GM18508 (cell line): ENCODE measurements around the gene ATP6AP1.
"Not testable (repeated sequence)": the region's sequence is repeated elsewhere in the genome, so short reads cannot be mapped to it uniquely, and the experiment has no call there.

Experiments used
- ATAC-seq: cut with Tn5 transposase; IDR thresholded peaks from one replicate; pipeline ENCODE4 v1.9.1; 2021; ENCODE audit warnings: moderate number of reproducible peaks; ENCODE audit not compliant: insufficient read depth, unreplicated experiment

Gene ATP6AP1, protein sequence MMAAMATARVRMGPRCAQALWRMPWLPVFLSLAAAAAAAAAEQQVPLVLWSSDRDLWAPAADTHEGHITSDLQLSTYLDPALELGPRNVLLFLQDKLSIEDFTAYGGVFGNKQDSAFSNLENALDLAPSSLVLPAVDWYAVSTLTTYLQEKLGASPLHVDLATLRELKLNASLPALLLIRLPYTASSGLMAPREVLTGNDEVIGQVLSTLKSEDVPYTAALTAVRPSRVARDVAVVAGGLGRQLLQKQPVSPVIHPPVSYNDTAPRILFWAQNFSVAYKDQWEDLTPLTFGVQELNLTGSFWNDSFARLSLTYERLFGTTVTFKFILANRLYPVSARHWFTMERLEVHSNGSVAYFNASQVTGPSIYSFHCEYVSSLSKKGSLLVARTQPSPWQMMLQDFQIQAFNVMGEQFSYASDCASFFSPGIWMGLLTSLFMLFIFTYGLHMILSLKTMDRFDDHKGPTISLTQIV

DNA sequence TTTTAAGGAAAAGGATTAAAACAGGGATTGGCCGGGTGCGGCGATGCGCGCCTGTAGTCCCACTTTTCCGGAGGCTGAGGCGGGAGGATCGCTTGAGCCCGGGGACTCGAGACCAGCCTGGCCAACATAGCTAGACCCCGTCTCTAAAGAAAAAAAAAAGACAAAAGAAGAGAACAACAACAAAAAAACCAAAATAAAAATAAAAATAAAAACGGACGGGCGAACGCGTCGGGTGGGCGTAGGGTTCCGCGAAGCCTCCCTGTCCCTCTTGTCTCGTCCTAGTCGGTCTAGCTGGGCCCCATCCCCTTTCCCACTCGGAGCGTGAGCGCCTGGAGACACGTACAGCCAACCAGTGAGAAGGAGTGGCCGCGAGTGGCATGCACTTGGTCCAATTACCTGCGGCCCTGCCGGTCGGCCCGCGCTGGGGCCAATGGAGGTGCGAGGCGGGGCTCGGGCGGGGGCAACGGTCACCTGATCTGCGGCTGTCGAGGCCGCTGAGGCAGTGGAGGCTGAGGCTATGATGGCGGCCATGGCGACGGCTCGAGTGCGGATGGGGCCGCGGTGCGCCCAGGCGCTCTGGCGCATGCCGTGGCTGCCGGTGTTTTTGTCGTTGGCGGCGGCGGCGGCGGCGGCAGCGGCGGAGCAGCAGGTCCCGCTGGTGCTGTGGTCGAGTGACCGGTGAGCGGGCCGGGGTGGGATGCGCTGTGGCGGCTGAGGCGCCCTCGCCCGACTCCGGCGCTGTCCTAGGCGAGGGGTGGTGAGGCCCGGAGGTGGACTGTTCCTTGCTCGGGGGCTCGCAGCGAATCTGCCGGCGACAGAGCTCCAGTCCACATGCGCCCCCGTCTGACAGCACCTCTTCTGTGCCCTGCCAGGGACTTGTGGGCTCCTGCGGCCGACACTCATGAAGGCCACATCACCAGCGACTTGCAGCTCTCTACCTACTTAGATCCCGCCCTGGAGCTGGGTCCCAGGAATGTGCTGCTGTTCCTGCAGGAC, at the start of gene ATP6AP1:
Gene ATP6AP1, plus strand, starts transcription at position 502 of the 996 bp plus-strand sequence. Its CDS starts 16 bp downstream, at position 518.
- peak; percentile 59 for ATAC-seq

DNA sequence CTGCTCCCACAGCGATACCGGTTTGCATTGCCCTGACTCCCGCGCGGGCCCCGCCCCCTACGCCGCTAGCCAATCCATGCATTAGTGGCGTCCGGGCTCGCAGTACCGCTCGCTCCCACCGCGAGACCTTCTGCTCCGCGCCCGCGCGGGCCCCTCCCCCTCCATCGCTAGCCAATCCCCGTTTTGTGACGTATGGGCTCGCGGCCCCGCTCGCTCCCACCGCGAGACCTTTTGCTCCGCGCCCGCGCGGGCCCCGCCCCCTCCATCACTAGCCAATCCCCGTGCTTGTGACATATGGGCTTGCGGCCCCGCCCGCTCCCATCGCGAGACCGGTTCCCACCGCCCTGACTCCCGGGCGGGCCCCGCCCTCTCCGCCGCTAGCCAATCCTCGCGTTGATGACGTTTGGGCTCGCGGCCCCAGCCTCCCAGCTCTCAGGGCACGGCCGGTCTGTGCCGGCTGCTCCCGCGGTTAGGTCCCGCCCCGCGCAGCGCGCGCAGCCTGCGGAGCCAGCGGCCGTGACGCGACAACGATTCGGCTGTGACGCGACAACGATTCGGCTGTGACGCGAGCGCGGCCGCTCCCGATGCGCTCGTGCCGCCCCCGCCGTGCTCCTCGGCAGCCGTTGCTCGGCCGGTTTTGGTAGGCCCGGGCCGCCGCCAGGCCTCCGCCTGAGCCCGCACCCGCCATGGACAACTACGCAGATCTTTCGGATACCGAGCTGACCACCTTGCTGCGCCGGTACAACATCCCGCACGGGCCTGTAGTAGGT, 49.5 kb upstream of the ATP6AP1 start, which contains the start of gene EMD:
Gene EMD, plus strand, starts transcription at position 497 of the 770 bp plus-strand sequence. Its CDS starts 190 bp downstream, at position 687.
- peak; percentile 70 for ATAC-seq

DNA sequence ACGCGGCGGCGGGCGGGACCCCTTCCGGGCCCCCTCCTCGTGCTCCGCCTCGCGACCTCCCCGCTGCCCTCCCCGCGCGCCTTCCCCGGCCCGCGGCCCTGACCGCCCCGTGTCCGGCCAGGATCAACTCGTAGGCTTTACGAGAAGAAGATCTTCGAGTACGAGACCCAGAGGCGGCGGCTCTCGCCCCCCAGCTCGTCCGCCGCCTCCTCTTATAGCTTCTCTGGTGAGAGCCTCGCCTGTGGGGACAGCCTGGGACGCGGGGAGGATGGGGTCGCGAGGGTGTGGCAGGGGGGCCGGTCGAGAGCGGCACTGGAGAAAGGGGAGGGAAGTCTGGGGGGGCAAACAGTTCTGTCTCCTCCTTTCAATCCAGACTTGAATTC, 48.9 kb upstream of the ATP6AP1 start:
- no peak for ATAC-seq

DNA sequence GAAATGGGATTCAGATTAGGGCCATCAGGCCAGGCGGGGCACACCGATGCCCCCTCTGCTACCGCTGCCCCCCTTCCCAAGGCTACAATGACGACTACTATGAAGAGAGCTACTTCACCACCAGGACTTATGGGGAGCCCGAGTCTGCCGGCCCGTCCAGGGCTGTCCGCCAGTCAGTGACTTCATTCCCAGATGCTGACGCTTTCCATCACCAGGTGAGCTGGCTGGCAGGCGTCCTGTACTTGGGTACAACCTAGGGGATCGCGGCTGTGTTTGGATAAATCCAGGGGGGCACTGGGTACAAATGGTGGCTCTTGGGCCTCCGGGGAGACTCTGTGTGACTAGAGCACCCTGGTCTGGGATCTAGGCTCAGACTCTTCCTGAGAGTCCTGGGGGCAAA, 48.3 kb upstream of the ATP6AP1 start:
- no peak for ATAC-seq

DNA sequence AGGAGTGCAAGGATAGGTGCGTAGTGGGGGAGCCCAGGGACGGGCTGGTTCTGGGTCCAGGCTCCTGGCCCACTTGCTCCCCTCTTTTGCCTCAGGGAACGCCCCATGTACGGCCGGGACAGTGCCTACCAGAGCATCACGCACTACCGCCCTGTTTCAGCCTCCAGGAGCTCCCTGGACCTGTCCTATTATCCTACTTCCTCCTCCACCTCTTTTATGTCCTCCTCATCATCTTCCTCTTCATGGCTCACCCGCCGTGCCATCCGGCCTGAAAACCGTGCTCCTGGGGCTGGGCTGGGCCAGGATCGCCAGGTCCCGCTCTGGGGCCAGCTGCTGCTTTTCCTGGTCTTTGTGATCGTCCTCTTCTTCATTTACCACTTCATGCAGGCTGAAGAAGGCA, 47.7 kb upstream of the ATP6AP1 start:
- ATAC-seq: no peak

DNA sequence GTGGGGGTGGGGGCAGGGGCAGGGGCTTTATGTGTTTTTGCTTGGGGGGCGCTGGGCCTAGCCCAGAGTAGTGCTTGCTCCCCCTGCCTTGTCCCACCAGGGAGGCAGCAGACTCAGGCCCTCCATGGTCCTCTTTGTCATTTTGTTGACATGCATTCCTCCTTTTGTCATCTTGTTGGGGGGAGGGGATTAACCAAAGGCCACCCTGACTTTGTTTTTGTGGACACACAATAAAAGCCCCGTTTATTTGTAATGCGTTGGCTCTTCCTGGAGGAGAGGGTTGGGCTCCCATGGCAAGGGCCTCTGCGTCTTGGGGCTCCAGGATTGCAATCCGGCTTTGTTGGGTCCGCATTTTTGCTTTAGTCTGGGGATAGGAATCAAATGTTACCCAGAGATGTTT, 47.2 kb upstream of the ATP6AP1 start:
- no peak for ATAC-seq

DNA sequence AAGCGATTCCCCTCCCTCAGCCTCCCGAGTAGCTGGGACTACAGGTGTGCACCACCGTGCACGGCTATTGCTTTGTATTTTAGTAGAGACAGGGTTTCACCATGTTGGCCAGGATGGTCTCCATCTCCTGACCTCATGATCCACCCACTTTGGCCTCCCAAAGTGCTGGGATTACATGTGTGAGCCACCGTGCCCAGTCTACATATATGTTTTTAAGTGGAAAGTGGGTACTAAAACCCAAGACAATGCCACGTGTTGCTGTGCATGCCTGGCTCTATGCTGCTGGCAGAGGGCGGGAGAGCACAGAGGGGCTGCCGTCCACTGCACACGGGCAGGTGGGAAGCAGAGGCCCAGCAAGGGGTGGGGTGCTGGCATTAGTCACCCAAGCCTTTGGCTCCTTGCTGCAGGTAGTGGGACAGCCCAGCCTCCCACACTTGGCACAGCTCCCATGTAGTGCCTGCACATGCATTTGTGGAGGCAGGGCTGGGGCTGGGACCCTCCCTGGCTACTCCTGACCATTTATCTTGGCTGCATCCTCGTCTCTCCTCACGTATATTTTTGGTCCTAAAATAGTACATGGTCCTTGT, 45.9 kb upstream of the ATP6AP1 start:
- ATAC-seq: no peak

DNA sequence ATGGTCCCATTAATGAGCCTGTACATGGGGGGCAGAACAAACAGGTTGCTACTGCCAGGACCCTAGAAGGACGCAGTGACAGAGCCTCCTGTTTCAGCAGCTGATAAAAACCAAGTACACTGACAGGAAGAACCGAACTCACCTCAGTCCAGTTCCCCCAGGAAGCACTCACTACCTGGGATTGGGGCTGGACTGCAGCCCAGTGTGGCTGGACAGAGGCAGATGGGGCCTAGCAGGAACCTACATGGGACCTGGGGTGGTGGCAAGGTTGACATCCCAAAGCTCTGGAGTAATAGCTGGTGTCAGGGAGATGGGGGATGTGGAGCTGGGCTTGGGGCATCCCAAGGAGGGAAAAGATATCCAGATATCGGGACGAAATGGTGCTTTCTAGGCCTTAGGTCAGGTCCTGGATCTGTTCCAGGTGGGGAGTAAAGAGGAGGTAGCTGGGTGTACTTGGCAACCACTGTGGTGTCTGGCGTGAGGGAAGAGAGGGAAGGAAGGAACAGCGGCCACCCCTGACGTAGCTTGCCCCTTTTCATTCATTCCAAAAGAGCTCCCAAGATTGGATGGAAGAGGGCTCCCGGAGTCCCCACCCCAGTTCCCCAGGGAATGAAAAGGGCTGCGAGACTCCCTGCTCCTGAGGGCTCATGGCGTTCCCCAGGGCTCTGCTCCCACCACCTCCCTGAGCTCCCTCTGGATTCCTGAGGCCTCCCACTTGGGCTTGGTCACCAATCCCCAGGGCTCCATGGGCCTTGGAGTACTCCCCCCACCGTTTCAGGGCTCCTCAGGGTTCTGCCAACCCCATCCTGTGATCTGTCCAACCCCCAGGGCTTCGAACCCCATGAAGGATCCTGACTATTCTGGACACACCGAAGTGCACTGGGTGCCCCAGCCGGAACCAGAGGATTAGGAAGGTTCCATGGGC, 44.9 kb upstream of the ATP6AP1 start:
- ATAC-seq: no peak

DNA sequence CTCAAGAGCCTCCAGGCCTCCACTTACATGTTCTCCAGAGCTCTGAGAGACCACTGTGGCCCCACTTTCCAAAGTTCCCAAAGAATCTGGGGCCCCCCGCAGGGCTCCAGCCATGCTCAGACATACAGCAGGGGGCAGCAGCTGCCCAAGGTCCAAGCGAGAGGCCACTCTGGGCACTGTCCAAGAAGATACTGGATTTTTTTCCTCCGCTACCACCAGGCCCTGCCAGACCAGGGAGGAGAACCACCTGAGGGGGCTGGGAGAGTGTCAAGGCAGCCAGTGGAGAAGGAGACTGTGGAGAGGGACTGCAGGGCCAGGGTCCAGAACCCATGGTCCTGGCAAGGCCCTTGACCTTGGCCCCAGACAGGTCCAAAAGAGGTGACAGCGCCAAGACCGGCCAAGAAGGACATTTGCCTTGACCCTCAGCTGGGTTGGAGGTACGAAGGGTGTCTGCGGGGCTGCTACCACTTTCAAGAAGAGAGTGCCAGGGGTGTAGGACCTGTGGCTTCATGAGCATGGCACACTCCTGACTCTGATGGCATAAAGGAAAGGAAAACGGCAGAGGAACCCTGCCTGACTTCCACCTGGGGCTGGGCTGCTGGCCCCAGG, 44.1 kb upstream of the ATP6AP1 start:
- no peak for ATAC-seq

DNA sequence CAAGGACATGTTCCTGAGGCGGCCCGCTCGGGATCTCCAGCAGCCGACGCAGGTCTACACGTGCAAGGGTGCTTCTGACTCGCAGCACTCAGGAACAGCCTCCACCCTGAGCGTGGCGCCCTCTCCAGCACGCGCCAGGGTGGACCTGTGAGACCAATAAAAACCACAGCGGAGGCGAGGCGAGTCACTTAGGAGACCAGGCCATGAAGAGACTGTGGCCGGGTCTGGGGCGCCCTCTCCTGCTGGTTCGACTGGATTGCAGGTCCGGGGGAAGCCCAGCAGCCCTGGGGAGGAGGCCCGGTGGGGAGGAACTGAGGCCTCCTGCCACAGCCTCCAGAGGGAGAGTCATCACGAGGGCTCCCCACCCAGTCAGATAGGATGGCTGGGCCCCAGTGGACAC, 40.4 kb upstream of the ATP6AP1 start:
- not testable (repeated sequence) for ATAC-seq

DNA sequence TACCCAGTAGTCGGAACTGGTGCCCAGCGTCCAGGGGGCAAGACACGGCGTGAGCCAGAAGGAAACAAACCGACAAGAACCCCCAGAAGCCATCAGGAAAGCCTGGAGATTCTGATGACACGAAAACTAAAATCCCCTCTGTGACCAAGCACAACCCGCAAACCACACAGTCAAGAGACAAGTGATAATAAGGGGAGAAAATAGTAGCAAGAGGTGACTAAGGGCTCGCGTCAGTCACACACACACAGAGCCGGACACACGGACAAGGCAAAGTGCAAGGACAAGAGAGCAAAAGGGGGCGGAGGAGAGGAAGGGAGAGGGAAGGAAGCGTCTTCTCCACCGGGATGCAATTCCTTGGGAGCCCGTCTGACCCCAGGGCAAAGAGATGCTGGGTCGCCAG, 39.8 kb upstream of the ATP6AP1 start:
- not testable (repeated sequence) for ATAC-seq

DNA sequence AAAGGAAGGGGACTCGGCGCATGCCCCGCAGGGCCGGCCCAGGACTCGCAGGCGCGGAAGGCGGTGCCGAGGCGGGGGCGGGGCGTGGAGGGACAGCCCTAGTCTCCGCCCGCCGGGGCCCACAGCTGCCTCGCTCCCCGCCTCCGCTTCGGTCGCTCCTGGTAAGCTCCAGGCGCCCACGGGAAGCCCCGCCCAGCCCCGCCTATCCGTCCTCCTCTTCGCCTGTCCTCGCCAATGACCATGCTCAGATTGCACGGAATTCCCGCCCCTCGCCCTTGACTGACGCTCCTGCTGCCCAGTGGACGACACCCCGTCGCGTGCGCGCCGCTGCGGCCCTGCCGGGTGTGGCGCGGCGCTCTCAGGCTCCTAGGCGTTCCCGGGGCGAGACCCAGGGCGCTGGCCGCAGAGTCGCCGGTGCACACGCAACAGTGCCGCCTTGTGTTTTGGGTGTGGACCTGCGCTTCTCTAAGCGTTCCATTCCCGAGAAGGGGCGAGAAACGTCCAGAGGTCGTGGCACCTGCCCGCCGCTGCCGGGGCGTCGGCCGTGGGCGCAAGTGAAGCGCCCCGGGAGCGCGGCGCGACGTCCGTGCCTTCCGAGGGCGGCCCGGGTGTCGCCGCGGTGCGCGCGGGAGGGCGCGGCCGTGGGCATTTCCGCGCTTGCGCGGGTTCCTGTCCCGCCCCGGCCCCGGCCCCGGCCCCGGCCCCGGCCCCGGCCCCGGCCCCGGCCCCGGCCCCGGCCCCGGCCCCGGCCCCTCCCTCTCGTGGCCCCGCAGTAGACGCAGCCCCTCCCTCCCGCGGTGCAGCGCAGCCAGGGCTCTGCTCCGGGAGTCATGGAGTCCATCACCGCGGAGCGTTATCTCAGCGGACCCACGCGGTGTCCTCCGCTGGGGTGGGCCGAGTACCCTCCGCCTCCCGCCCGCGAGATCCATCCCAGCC, 38.4 kb upstream of the ATP6AP1 start:
- ATAC-seq: peak; percentile 58

DNA sequence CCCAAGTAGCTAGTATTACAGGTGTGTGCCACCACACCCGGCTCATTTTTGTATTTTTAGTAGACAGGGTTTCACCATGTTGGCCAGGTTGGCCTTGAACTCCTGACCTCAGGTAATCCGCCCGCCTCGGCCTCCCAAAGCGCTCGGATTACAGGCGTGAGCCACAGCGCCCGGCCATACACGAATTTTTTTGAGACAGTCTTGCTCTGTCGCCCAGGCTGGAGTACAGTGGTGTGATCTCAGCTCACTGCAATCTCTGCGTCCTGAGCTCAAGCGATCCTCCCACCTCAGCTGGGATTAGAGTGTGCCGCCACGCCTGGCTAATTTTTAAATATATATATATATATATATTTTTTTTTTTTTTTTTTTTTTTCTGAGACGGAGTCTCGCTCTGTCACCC, 32.1 kb upstream of the ATP6AP1 start:
- not testable (repeated sequence) for ATAC-seq

DNA sequence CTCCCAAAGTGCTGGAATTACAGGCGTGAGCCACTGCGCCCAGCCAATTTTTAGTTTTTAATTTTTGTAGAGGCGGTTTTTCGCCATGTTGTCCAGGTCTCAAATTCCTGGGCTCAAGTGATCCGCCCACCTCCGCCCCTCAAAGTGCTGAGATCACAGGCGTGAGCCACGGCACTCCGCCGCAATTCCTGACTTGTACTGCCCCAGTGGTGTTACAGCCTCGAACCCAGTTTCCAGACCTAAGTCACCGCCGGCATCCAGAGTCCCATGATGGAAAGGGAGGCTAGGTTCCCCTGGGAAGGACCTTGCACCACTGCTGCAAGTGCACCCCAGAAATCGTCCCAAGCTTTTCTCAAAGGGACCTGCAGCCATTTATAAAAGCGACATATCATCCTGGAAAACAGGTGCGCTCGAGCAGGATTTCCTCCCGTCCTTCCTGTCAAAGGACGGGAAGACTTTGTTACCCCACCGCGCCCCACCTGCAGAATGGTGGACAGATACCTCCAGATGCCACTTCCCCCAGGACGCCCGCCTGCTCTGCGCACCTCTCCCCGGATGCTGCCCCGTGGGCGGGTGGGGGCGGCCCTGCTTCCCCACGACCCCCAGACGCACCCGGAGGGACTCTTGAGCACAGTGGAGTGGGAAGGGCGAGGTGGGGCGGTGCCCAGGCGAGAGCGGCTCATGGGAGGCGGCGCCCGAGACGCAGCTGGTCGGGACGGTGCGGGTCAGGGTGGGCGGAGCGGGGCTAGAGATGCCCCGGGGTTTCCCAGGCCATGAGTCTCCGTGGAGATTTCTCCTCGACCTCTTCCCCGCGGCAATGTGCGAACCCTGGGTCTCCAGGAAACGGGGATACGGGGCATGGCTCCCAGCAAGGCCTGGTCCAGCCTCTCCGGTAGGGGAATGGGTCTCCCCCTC, 31.2 kb upstream of the ATP6AP1 start:
- ATAC-seq: no peak

DNA sequence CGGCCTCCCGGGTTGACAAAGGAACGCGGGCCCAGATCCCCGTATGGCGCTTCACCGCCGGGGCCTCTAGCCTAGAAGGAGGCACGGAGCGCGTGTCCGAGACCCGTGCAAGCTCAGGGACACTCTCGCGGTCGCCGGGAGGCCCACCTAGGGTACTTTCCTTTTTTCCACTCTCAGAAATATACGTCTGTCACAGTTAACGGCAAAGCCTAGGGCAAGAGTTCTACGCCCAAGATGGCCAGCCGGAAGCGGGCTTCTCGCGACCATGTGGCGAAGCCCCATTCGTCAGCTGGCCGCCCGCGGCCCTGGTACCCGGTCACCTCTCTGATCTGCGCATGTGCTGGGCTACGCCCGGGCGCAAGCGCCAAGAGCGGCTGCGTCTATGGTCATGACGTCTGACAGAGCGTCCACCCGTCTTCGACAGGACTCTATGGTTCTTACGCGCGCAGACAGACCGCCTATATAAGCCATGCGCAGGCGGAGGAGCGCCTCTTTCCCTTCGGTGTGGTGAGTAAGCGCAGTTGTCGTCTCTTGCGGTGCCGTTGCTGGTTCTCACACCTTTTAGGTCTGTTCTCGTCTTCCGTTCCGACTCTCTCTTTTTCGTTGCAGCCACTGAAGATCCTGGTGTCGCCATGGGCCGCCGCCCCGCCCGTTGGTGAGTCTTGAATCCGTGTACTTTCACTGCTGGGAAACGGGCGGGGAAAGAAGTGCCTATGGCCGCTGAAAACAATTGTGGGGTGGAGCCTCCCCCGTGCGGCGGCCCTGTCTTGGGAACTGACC, 30.4 kb upstream of the ATP6AP1 start, which contains the start of gene RPL10:
Gene RPL10, plus strand, starts transcription at position 490 of the 780 bp plus-strand sequence. Its CDS starts 143 bp downstream, at position 633.
- ATAC-seq: peak; percentile 55
